ENCODE data around the gene CUL7. TPM values are rescaled to one million over a fixed set of nuclear protein-coding genes. Genes with fewer than 3 reads are reported as not detected.
A peak's percentile ranks its signal among the peaks of the same experiment; 100 is the strongest.

CUL7 gene
- total RNA-seq, 1 donor from 2014 or later, result 7.0 TPM

DNA sequence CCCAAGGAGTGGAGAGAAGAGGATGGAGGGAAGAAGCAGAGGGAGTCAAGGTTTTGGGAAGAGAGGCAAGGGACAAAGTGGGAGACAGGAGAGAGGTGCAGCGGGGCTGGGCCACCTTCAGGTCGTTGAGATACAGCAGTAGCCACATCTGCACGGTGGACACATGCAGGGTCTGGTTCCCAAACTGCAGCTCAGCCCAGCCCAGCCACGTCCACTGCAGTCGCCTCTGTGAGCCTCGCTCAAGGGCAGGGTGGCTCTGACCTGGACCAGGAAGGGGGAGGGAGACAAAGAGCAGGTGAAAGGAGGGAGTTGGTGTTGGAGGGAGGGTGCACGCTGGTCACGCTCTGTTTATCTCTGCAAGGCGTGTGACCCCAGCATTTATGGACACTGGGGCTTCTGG, 14.9 kb downstream of the CUL7 start:
- Histone ChIP-seq H3K27ac (replicated peaks) (no peak overlapping the region), H3K36me3 (peaks cover 52% of the 10 kb centered on the region), H3K4me3 (no peak overlapping the region), H3K9me3 (replicated peaks) (no peaks in the 10 kb centered on the region), H3K27me3 (ENCODE audit: low read depth) (no peaks in the 10 kb centered on the region), H3K4me1 (peaks cover 27% of the 10 kb centered on the region)
- intact Hi-C loops (cut with micrococcal nuclease), result no loop called here
- no peak for TF ChIP-seq CTCF (IDR thresholded peaks at IDR 0.05; ENCODE audit: borderline replicate concordance)
- no peak for DNase-seq

GRCh38 chr6:43037706-43038105, 15.9 kb downstream of the CUL7 start:
- H3K27me3 ChIP-seq (ENCODE audit: low read depth), result no peaks in the 10 kb centered on the region
- no peak for TF ChIP-seq CTCF (IDR thresholded peaks at IDR 0.05; ENCODE audit: borderline replicate concordance)
- H3K9me3 ChIP-seq (replicated peaks), result no peaks in the 10 kb centered on the region
- peak overlapping the region; percentile 83 for H3K27ac ChIP-seq (replicated peaks)
- H3K4me3 ChIP-seq, result no peak overlapping the region
- peaks cover 27% of the 10 kb centered on the region for H3K4me1 ChIP-seq
- intact Hi-C loops (cut with micrococcal nuclease), result no loop called here
- H3K36me3 ChIP-seq, result peaks cover 43% of the 10 kb centered on the region
- DNase-seq, result no peak

GRCh38 chr6:43037197-43037596, 16.5 kb downstream of the CUL7 start:
- peaks cover 38% of the 10 kb centered on the region for H3K36me3 ChIP-seq
- no peak overlapping the region for H3K4me3 ChIP-seq
- no peak for DNase-seq
- intact Hi-C loops (cut with micrococcal nuclease), result no loop called here
- H3K4me1 ChIP-seq, result peaks cover 27% of the 10 kb centered on the region
- peak overlapping the region; percentile 83 for H3K27ac ChIP-seq (replicated peaks)
- no peak for TF ChIP-seq CTCF (IDR thresholded peaks at IDR 0.05; ENCODE audit: borderline replicate concordance)
- H3K27me3 ChIP-seq (ENCODE audit: low read depth), result no peaks in the 10 kb centered on the region
- no peaks in the 10 kb centered on the region for H3K9me3 ChIP-seq (replicated peaks)

DNA sequence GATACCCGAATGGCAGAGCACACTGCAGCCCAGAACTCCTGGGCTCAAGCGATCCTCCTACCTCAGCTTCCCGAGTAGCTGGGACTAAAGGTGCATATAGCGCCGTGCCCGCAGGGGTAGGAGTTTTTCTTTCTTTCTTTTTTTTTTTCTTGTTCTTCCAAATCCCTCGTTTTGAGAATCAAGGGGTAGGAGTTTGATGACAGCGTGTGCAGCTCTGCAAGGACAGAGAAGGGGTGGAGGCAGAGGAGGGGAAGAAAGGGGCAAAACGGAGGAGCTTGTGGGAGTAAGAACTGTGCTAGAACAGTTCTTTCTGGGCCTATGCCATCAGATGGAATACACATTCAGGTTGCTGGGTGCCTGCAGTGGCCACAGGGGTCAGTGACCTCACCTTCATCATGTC, 16.9 kb downstream of the CUL7 start:
- no peak for DNase-seq
- H3K27me3 ChIP-seq (ENCODE audit: low read depth), result no peaks in the 10 kb centered on the region
- no peak overlapping the region for H3K4me3 ChIP-seq
- H3K9me3 ChIP-seq (replicated peaks), result no peaks in the 10 kb centered on the region
- peaks cover 27% of the 10 kb centered on the region for H3K4me1 ChIP-seq
- peaks cover 38% of the 10 kb centered on the region for H3K36me3 ChIP-seq
- TF ChIP-seq CTCF (IDR thresholded peaks at IDR 0.05; ENCODE audit: borderline replicate concordance), result no peak
- H3K27ac ChIP-seq (replicated peaks), result peak overlapping the region; percentile 83
- intact Hi-C loops (cut with micrococcal nuclease), result no loop called here

DNA sequence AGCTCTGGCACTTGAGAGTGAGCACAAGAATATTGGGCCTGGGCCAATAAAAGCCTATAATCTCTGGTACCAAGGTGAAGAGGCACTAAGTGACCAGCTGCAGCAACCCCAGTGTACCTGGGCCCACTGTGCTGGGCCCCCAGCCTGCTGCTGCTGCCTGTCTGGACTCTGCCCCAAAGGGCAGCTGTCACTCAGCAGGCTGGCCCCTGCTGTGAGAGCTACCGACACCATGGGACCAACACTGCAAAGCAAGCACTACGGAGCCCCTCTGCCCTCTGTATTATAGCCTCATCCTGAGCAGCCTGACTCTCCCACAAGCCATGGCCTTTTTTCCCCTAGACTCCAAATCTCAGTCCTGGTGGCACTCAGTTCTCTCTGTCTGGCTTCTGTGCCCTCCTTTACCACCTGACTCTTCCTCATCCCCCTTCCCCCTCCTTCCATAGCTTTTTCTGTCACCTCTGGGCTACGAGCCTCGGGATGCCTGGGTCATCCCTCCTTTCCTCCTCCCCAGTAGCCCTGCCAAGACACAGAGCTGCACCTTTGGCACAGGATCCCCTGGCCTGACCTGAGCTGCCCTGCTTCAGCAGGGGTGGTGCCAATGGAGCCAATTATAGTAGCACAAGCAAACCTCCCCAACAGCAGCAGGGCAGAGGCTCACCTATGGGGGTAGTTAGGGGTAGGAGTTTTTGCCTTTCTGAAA, 18.0 kb downstream of the CUL7 start:
- H3K27ac ChIP-seq (replicated peaks), result peak overlapping the region; percentile 83
- TF ChIP-seq CTCF (IDR thresholded peaks at IDR 0.05; ENCODE audit: borderline replicate concordance), result peak; percentile 21
- H3K27me3 ChIP-seq (ENCODE audit: low read depth), result no peaks in the 10 kb centered on the region
- H3K4me1 ChIP-seq, result peaks cover 27% of the 10 kb centered on the region
- no peak overlapping the region for H3K4me3 ChIP-seq
- H3K36me3 ChIP-seq, result peaks cover 42% of the 10 kb centered on the region
- peak; percentile 73 for DNase-seq
- H3K9me3 ChIP-seq (replicated peaks), result no peaks in the 10 kb centered on the region
- intact Hi-C loops (cut with micrococcal nuclease), result no loop called here
